Activated CD4-positive, alpha-beta T cell treated with anti-CD3 and anti-CD28 coated beads, Interleukin-2, amount 10 ng/mL, durations not matched to agents 7 days and 5 days (primary cell): ENCODE measurements around the gene ALPP. TPM values are rescaled to one million over a fixed set of nuclear protein-coding genes. Genes with fewer than 3 reads are reported as not detected.
A peak's percentile ranks its signal among the peaks of the same experiment; 100 is the strongest.
"Not testable (repeated sequence)": the region's sequence is repeated elsewhere in the genome, so short reads cannot be mapped to it uniquely, and the experiment has no call there.

Source experiments
- CTCF ChIA-PET: fragments of 350-600 bp; sonication (Branson Sonifier 250); formaldehyde crosslinking; loops from one replicate; lab custom pipeline; 2021; ENCODE audit warnings: antibody characterized with exemption; lab: Charles Lee
- POLR2A ChIA-PET: fragments of 350-600 bp; sonication (Branson Sonifier 250); formaldehyde crosslinking; loops from one replicate; lab custom pipeline; 2021; ENCODE audit warnings: antibody characterized with exemption; lab: Charles Lee
- DNase-seq: peaks from one replicate; pipeline ENCODE4 v3.0.0-alpha.2; 2020
- H3K27ac Mint-ChIP-seq: one replicate; pipeline ENCODE4 v1.8.0; 2021; ENCODE audit warnings: mild to moderate bottlenecking, moderate library complexity, mixed read lengths
- H3K27me3 Mint-ChIP-seq: one replicate; pipeline ENCODE4 v1.8.0; 2021; ENCODE audit warnings: mixed read lengths
- H3K36me3 Mint-ChIP-seq: one replicate; pipeline ENCODE4 v1.8.0; 2021; ENCODE audit warnings: low read depth, mixed read lengths
- H3K4me1 Mint-ChIP-seq: one replicate; pipeline ENCODE4 v1.8.0; 2021; ENCODE audit warnings: mixed read lengths
- H3K4me3 Mint-ChIP-seq: one replicate; pipeline ENCODE4 v1.8.0; 2021; ENCODE audit warnings: mild to moderate bottlenecking, moderate library complexity, mixed read lengths
- H3K9me3 Mint-ChIP-seq: one replicate; pipeline ENCODE4 v1.8.0; 2021; ENCODE audit warnings: mixed read lengths
- total RNA-seq, 2 experiments: library from RNA; stranded (reverse); gene quantifications; one replicate each; pipeline ENCODE4 v1.2.3, GENCODE V29; 2021

ALPP gene
- total RNA-seq, 2 experiments from 2014 or later: not detected

DNA sequence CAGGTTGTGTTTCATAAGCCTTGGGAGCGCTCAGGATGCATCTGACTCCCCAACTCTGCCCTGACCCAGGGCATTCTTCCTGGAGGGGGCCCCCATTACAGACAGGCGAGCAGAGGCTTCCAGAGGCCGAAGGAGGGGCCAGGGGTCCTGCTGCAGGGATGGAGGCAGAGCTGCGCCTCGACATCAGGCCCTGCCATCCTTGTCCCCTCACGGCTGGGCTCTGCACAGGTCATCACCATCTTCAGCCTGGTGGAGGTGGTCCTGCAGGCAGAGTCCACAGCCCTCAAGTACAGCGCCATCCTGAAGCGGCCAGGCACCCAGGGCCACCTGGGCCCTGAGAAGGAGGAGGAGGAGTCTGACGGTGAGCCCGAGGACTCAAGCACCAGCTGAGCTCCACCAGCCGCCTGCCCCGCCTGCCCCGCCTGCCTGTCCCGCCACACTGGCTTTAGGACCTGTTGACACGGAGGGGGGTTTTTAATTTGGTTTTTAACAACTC is 42.3 kb upstream of the ALPP start:
- ChIA-PET CTCF (interaction anchor here (1.1 to 1.2 kb wide), 3 partner anchors 10 to 55 kb away, joined by 3 read pairs; no protein-coding TSS in a partner anchor), POLR2A (no interaction called here)
- DNase-seq: peak; percentile 1
- no peaks in the 10 kb centered on the region for H3K27me3 Mint-ChIP-seq
- no peaks in the 10 kb centered on the region for H3K36me3 Mint-ChIP-seq
- no peaks in the 10 kb centered on the region for H3K4me1 Mint-ChIP-seq
- H3K27ac Mint-ChIP-seq: no peak overlapping the region
- no peaks in the 10 kb centered on the region for H3K9me3 Mint-ChIP-seq
- no peak overlapping the region for H3K4me3 Mint-ChIP-seq

DNA sequence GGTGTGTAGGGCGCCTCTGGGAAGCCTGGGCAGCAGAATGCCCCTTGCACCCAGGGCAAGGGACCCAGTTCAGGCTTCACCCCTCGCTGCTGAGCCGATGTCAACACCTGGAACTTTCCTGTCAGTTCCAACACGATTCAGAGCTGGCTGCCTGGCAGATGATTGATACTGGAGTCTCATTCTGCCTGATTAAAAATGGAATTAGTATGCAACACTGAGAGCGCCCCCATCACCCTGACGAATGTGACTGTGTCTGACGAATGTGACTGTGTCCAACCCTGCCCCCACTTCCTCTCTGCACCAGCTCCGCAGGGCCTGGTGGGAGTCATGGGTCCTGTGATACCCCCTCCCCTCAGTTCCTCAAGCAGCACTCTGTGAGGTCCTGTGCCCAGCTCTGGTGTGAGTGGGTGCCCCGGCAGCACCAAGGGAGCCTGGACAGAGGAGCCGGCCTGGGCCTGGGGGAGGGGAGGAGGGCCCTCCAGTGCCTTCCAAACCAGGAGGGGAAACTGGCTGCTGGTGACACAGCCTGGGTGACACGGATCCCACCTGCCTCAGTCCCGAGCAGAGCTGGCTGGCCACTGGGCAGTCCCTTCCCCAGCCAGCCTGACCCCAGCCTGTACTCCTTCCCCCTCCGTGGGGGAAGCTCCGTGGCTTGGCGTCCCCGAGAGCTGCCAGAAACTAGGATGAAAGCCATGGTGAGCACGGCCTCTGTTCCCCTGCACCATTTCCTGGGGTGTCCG is 41.4 kb upstream of the ALPP start:
- no peak overlapping the region for H3K4me3 Mint-ChIP-seq
- DNase-seq: no peak
- H3K27me3 Mint-ChIP-seq: no peaks in the 10 kb centered on the region
- no peak overlapping the region for H3K27ac Mint-ChIP-seq
- ChIA-PET CTCF (interaction anchor here (0.8 kb wide), 1 partner anchor 30 kb away, joined by 3 read pairs; no protein-coding TSS in a partner anchor), POLR2A (no interaction called here)
- no peaks in the 10 kb centered on the region for H3K4me1 Mint-ChIP-seq
- no peaks in the 10 kb centered on the region for H3K9me3 Mint-ChIP-seq
- no peaks in the 10 kb centered on the region for H3K36me3 Mint-ChIP-seq

DNA sequence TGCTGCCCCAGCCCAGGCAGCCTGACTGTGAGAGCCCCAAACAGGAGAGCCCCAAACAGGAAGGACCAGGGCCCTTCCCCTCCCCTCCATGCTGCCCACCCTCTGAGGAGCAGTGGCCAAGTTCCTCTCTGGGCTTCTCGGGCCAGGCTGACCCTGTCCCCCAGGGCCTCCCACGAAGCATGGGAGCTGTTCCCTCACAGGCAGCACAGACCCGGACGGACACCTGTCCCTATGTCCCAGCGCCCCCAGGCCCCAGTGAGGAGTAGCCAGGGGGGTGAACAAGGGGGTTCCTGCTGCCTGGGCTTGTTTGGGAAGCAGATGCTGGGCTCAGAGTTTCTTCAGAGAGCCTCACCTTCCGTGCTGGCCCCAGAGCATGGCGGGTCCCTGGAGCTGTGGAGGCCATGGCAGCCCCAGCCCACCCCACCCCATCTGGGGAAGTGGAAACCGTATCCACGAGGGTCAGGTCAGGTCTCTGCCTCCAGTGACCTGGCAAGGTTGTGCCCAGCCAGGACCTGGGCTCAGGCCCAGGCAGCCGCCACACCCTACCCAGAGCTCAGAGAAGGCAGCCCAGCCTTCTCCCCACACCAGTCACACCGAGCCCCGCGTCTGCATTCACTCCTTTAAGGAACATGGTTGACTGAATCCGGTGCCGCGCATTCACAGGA is 40.3 kb upstream of the ALPP start:
- POLR2A ChIA-PET, H3K36me3 Mint-ChIP-seq, H3K27me3 Mint-ChIP-seq, H3K9me3 Mint-ChIP-seq, H3K27ac Mint-ChIP-seq, DNase-seq, H3K4me1 Mint-ChIP-seq, H3K4me3 Mint-ChIP-seq: not testable (repeated sequence)
- CTCF ChIA-PET: interaction anchor here (0.8 kb wide), 1 partner anchor 29 kb away, joined by 3 read pairs; no protein-coding TSS in a partner anchor

DNA sequence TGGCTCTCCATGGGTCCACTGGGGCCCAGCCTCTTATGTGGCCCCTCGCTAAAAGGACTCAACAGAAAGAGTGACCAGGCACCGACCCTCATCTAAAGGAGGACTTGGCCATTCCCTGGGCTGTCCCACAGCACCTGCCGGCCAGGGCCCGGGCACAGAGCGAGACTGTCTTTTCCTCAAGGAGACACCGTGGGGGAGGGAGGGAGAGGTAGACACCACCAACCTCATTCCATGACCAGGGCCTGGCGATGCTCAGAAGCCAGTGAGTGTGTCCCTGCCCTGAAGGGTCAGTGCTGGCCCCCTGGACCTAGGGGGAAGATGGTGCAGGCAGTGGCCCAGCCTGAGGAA is 39.8 kb upstream of the ALPP start:
- DNase-seq: no peak
- Mint-ChIP-seq H3K27me3 (peaks cover 3% of the 10 kb centered on the region), H3K4me1 (no peaks in the 10 kb centered on the region), H3K36me3 (no peaks in the 10 kb centered on the region), H3K9me3 (no peaks in the 10 kb centered on the region), H3K27ac (no peak overlapping the region), H3K4me3 (no peak overlapping the region)
- CTCF ChIA-PET: no interaction called here
- POLR2A ChIA-PET: no interaction called here

DNA sequence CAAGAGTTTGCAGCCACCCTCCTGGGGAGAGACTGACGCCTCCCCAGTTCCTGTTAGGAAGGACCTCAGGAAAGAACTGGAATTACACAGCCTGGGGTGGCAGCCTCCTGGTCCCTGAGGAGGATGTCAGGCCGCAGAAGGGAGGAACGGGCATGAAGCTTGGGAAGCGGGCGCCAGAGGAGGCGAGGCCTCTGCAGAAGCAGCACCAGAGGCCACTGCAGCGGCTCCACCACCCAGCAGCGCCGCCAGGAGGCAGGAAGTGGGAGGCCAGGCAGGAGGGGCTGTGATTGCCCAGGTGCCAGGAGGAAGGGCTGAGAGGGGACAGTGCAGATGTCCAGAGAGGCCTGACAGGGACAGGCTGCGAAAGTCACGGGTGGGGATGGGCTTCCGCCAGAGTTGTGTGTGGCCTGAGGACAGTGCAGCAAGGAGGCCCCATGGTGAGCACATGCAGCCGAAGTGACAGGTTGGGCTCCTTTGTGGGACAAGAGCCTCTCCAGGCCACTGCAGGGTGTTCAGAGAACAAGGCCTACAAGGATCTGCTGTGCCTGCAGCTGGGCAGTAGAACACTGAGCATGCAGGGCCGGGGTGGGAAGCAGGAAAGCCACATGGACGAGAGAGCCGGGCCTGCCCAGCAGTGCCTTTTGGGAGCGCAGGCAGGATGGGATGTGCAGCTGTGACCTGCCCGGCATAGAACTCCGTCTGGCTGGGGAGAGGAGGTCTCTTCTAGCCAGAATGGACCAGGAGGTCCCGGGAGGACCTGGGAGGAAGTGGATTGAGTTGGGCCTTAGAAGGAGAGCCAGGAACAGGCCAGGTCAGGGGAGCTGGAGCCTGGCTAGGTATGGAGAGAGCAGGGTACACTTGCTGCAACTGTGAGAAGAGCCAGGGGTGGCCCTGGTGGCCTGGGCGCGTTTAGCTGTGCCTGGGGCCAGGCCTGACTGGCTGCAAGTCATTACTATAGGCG is 39.1 kb upstream of the ALPP start:
- H3K27me3 Mint-ChIP-seq: peaks cover 3% of the 10 kb centered on the region
- H3K4me3 Mint-ChIP-seq: no peak overlapping the region
- ChIA-PET CTCF (interaction anchor here (3.2 kb wide), 1 partner anchor 12 kb away, joined by 10 read pairs; no protein-coding TSS in a partner anchor), POLR2A (no interaction called here)
- no peak overlapping the region for H3K27ac Mint-ChIP-seq
- no peak for DNase-seq
- no peaks in the 10 kb centered on the region for H3K36me3 Mint-ChIP-seq
- H3K9me3 Mint-ChIP-seq: no peaks in the 10 kb centered on the region
- no peaks in the 10 kb centered on the region for H3K4me1 Mint-ChIP-seq

DNA sequence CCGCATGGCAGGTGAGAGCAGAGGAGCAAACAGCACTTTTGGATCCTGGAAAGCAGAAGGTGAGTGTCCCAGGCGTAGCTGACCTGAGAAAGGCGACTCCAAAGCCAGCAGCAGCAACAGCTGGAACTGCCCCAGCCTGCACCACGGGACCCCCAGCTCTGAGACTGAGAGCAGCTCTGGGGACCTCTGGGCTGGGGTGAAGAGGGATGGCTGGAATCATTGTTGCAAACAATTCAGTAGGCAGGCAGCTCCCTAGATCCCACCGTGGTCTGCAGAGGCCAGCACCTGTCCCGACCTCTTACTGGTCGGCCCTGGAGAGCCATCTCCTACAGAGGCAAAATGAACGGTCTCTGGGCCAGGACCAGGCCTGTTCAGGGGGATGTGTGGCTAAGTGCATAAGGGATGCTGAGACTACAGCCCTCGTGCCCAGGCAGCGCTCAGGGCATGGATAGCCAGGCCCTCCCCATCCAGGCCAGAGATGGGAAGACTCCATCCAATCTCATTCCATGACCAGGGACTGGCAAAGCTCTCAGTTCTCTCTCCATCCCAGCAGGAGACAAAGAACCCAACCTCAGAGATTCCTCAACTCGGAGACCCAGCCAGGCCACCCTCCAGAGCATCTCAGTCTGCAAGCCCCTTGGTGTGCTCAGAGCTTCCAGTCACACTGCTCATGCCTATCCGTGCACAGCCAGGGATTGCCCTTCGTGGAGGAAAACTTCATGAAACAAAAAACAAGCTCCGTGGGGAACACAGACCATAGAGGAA is 38.2 kb upstream of the ALPP start:
- no peak overlapping the region for H3K27ac Mint-ChIP-seq
- no peak overlapping the region for H3K4me3 Mint-ChIP-seq
- no peaks in the 10 kb centered on the region for H3K4me1 Mint-ChIP-seq
- no peaks in the 10 kb centered on the region for H3K36me3 Mint-ChIP-seq
- ChIA-PET POLR2A (no interaction called here), CTCF (interaction anchor here (0.5 to 3.2 kb wide), 4 partner anchors 11 to 438 kb away, joined by 3 to 10 read pairs (median 4); no protein-coding TSS in a partner anchor)
- no peak for DNase-seq
- H3K9me3 Mint-ChIP-seq: no peaks in the 10 kb centered on the region
- H3K27me3 Mint-ChIP-seq: peaks cover 4% of the 10 kb centered on the region

DNA sequence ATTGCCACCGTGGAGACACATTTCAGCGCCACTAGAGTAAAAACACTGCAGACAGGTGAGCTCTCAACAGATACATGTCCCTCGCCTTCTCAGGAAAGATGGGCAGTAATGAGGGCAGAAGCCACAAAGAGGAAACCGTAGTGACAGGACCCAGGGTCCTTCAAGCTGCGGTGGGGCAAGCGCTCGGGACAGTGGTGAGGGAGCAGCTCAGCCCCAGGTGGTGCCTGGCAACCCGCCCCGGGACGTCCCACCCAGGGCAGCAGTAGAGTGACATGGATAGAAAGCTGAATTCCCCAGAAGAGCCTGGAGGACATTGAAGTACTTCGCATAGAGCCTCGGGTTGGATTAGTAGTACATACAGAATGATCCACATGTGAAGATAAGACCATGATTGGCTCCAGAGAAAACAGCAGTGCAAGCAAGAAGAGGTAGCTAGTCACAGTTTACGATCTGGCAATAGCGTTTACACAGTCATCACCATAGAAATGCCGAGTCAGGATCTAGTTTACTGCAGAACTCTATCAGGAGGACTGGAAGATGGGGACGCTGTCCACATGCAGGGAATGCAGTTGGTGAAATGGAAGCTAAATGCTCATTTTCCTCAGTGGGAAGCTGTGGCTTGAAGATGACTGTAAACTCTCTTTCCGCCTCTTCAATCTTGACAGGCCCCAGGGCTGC is 37.4 kb upstream of the ALPP start:
- DNase-seq: no peak
- H3K27me3 Mint-ChIP-seq: peaks cover 4% of the 10 kb centered on the region
- ChIA-PET CTCF (interaction anchor here (0.6 to 3.2 kb wide), 5 partner anchors 12 to 557 kb away, joined by 3 to 10 read pairs (median 3); no protein-coding TSS in a partner anchor), POLR2A (no interaction called here)
- no peak overlapping the region for H3K4me3 Mint-ChIP-seq
- H3K4me1 Mint-ChIP-seq: no peaks in the 10 kb centered on the region
- no peaks in the 10 kb centered on the region for H3K9me3 Mint-ChIP-seq
- H3K36me3 Mint-ChIP-seq: no peaks in the 10 kb centered on the region
- no peak overlapping the region for H3K27ac Mint-ChIP-seq

DNA sequence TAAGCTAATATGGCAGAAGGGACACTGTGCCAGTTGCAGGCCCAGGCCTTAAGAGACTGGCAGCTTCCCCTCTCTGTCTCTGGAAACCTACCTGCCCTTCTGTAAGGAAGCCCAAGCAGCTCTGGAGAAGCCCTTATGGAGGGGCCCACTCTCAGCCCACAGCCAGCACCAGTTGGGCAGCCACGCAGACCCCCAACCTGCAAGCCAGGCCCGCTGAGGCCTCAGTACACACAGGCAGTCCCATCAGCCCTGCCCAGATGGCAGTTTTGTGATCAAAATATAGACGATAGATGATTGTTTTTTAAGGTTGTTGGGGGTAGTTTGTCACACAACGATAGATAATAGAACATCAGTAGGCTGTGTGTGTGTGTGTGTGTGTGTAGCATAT is 36.8 kb upstream of the ALPP start:
- no peaks in the 10 kb centered on the region for H3K4me1 Mint-ChIP-seq
- H3K36me3 Mint-ChIP-seq: no peaks in the 10 kb centered on the region
- peaks cover 7% of the 10 kb centered on the region for H3K27me3 Mint-ChIP-seq
- POLR2A ChIA-PET: no interaction called here
- no peak overlapping the region for H3K4me3 Mint-ChIP-seq
- no peaks in the 10 kb centered on the region for H3K9me3 Mint-ChIP-seq
- CTCF ChIA-PET: interaction anchor here (0.6 to 3.2 kb wide), 4 partner anchors 15 to 558 kb away, joined by 3 to 10 read pairs (median 4); no protein-coding TSS in a partner anchor
- no peak for DNase-seq
- H3K27ac Mint-ChIP-seq: no peak overlapping the region

DNA sequence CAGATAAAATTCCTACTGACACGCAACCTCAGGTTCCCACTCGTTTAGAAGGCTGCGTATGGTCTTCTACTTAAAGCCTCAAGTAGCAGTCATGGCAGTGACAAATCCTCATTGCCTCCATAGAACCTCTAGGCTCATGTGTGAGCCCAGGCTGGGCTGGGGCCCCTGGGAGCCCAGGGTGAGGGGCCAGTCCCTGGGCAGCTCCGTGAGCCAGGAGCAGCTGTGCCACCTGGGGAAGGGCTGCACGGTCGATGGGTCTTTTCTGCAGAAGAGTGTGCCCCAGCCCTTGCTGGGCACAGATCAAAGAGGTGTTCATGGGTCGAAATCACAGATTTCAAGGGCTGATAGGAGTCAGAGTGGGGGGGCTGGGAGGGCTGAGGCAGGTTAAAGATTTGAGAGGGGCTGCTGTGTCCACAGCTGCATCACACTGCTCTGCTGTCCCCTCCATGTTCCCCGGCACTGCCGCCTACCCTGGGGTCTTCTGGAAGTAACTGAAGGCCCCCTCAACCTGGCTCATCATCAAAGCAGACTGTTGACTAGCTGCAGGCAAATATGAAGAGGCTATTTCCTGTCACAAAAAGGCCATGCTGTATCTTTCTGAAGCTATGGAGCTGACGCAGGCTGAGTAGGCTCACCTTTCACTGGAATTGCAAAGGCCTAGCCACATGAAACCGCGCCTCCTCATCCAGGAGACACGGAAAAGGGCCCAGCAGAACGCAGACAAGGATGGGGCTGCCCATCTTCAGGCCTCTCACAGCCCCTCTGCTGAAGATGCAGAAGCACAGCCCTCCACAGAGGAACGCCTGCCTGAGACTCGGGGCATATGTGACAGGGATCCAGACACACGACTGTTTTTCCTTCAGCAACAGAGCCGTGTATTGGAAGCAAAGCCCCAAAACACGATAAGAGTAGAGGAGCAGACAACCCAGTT is 35.7 kb upstream of the ALPP start:
- ChIA-PET CTCF (interaction anchor here (1.5 kb wide), 1 partner anchor 27 kb away, joined by 3 read pairs; no protein-coding TSS in a partner anchor), POLR2A (no interaction called here)
- no peak for DNase-seq
- Mint-ChIP-seq H3K4me1 (no peaks in the 10 kb centered on the region), H3K9me3 (no peaks in the 10 kb centered on the region), H3K36me3 (no peaks in the 10 kb centered on the region), H3K27ac (no peak overlapping the region), H3K4me3 (no peak overlapping the region), H3K27me3 (peaks cover 13% of the 10 kb centered on the region)

DNA sequence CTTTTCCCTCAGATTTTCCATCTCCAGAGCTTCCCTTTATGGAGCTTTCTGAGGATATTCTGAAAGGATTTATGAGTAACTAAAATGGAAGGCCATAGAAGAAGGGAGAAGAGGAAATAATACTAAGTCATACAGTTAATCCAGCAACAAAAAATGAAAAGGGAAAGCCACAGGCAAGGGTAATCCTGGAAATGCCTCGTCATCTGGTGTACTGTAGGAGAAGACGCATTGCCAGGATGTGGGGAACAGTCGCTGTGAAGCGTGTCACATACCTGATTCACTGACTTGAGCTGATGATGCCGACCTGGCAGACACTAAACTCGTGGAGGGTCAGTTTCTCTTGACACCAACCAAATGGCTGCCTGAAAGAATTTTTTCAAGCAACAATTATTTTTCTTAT is 34.7 kb upstream of the ALPP start:
- DNase-seq: no peak
- ChIA-PET CTCF (no interaction called here), POLR2A (no interaction called here)
- Mint-ChIP-seq H3K4me3 (no peak overlapping the region), H3K4me1 (peaks cover 2% of the 10 kb centered on the region), H3K9me3 (no peaks in the 10 kb centered on the region), H3K36me3 (no peaks in the 10 kb centered on the region), H3K27me3 (peaks cover 17% of the 10 kb centered on the region), H3K27ac (no peak overlapping the region)

DNA sequence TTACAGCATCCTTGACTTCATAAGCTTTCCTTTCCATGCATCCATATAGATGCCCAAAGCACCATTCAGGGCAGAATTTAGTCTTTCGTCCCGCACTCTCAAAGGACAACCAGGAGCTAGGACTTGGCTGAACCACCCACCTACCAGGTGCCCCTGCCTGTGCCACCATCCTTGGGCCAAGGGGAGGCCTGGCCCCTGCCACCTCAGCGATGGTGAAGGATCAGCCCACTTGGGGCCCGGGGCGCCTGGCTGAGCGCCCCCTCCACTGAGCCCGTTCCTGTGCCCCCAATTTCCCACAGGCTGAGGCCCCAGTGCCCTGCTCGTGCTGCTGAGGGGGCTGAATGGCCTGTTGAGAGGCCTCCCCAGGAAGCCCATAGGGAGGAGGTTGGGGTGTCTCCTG is 33.3 kb upstream of the ALPP start:
- Mint-ChIP-seq H3K27me3 (peaks cover 21% of the 10 kb centered on the region), H3K4me1 (peaks cover 7% of the 10 kb centered on the region), H3K36me3 (no peaks in the 10 kb centered on the region), H3K27ac (no peak overlapping the region), H3K4me3 (no peak overlapping the region), H3K9me3 (no peaks in the 10 kb centered on the region)
- DNase-seq: no peak
- ChIA-PET CTCF (interaction anchor here (0.6 to 1.0 kb wide), 3 partner anchors 18 to 23 kb away, joined by 3 read pairs; no protein-coding TSS in a partner anchor), POLR2A (no interaction called here)
